Stimulated activated CD8-positive, alpha-beta memory T cell treated with anti-CD3 and anti-CD28 coated beads, Interleukin-4, amount 100 ng/mL, for 24 hours (primary cell): ENCODE data around the gene NFIB.

Source experiments
- DNase-seq: peaks from one replicate; pipeline ENCODE4 v3.0.0-alpha.2; 2020; ENCODE audit warnings: low read depth

NFIB gene

GRCh38 chr9:14273696-14274121, 40.2 kb downstream of the NFIB start:
- no peak for DNase-seq

DNA sequence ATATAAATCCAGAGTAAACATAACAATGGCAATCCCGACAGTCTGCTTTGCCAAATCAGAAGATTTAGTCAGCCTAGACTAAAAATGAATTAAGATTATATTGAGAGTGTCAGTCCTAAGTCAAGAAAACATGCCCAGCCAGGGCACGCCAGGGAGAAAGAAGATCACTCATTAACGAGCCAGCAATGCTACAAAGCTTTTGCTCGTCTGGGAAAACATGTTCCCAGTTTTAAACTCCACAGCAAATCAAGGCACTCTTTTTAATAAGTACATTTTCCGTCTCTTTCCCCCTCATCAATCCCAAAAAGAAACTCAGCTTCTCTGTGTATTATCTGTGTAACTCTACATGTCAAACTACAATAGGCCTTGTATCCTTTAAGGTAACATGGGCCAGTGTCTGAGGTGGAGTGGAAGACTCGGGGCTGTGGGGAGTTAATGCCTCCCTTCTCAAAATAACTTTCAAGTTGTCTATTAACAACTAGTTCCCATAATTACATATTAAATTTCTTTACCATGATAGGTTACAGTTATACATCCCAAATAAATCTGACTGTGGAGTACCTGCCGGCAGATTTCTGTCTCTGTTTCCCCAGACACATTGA, 40.9 kb downstream of the NFIB start:
- no peak for DNase-seq

GRCh38 chr9:14271093-14271673, 42.8 kb downstream of the NFIB start:
- no peak for DNase-seq

- no peak for DNase-seq
Observed at GRCh38 chr9:14270358-14271092, 43.4 kb downstream of the NFIB start.

- DNase-seq, result no peak
Observed at GRCh38 chr9:14269916-14270315, 44.0 kb downstream of the NFIB start.

- no peak for DNase-seq
Observed at GRCh38 chr9:14263707-14264483, 50.0 kb downstream of the NFIB start.

DNA sequence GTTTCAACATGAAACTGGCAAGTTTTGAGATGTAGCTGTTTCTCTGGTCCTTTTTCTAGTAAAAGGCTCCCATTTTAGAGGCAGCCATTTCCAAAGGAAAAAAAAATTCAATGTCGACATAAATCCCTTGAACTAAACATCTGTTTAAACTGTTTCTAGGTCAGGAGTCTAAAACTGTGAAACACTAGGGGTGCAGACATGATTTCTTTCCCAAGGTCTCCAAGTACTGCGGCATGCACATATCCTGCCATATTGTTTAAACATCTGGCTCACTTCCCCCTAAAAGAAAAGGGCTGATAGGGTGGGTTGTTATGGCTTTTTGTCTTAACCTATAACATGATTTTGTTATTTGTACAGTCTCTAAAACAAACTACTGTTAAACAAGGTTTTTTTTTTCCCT, 51.1 kb downstream of the NFIB start:
- no peak for DNase-seq

GRCh38 chr9:14261616-14262015, 52.3 kb downstream of the NFIB start:
- DNase-seq, result no peak

- no peak for DNase-seq
Observed at GRCh38 chr9:14260101-14260500, 53.8 kb downstream of the NFIB start.

- DNase-seq, result no peak
Observed at GRCh38 chr9:14258660-14259239, 55.2 kb downstream of the NFIB start.

- no peak for DNase-seq
Observed at GRCh38 chr9:14258156-14258555, 55.8 kb downstream of the NFIB start.

DNA sequence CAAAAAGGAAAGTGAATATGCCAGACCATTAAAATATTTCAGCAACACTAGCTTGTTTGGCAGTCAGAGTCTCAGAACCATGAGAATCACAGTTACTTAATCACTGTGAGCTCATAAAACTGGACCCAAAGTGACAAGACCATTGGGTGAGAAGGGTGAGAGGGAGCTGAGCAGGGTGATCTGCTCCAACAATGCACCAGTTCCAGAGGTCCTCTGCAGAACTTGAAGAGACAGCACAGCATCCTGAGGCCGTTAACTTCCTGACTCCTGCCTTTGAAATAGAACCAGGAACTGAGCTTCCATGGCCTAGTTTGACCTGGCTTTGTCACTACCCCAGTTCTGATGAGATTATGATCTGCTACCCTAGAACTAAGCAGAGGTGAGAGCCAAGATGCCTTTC, 57.4 kb downstream of the NFIB start:
- no peak for DNase-seq

GRCh38 chr9:14251154-14252071, 62.5 kb downstream of the NFIB start:
- DNase-seq, result no peak

GRCh38 chr9:14250794-14251153, 63.2 kb downstream of the NFIB start:
- DNase-seq, result no peak

GRCh38 chr9:14249527-14249926, 64.4 kb downstream of the NFIB start:
- DNase-seq, result no peak

DNA sequence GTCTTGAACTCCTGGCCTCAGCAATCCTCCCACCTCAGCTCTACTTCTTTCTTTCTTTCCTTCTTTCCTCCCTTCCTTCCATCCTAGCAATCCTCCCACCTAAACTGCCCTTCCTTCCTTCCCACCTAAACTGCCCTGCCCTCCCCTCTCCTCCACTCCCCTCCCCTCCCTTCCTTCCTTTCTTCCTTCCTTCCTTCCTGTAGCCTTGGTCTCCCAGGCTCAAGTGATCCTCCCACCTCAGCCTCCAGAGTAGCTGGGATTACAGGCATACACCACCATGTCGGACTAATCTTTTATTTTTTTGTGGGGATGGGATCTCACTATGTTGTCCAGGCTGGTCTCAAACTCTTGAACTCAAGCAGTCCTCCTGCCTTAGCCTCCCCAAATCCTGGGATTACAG, 65.8 kb downstream of the NFIB start:
- no peak for DNase-seq

- DNase-seq, result no peak
Observed at GRCh38 chr9:14247577-14247976, 66.4 kb downstream of the NFIB start.

GRCh38 chr9:14246951-14247350, 67.0 kb downstream of the NFIB start:
- DNase-seq, result no peak

GRCh38 chr9:14245901-14246525, 67.9 kb downstream of the NFIB start:
- DNase-seq, result no peak

DNA sequence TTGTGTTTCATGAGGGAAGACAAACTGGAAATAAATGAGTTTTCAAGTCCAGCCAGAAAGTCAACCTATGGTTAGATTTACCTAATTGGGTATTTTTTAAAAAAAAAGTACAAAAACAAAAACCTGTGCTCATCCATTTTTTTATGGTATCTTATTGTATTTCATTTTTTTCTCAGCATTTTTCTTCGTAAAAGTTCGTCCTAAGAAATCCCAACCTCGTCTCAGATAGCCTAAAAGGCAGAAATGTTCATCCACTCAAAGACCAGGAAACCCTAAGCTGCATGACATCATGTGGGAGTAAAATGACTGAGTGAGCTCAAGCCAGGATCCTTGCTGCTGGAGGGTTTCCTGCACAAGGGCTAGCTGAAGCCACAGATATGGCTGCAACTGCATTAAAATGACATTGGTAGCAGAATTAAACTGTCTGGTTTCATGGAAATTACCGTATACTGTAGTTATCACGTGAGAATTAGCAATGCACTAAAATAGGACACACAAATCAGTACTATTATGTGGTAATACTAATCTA, 70.4 kb downstream of the NFIB start:
- DNase-seq, result no peak
